ENCODE data around the gene HTT. TPM values are rescaled to one million over a fixed set of nuclear protein-coding genes. Genes with fewer than 3 reads are reported as not detected.

Gene HTT
- total RNA-seq, 1 donor from 2014 or later, result 48.0 TPM

DNA sequence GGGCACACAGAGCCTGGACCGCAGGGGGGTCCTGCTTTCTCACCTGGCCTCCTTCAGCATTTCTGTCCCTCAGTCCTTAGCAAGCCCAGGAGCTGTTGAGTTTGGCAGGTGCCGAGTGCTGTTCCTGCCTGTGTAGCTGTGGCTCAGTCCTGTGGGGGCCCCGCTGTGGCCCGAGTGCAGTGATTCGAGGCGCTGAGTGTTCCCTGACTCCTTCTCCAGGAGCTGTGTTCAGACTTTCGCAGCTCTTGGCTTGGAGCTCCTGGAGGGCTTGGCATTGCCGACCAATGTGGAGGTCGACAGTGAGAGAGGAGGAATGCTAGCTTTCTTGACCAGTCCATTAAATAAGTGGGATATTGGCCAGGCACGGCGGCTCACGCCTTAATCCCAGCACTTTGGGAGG, 124.4 kb downstream of the HTT start:
- Mint-ChIP-seq H3K9me3 (no peaks in the 10 kb centered on the region), H3K4me3 (no peak overlapping the region), H3K36me3 (peaks cover 9% of the 10 kb centered on the region), H3K27ac (no peak overlapping the region), H3K27me3 (no peaks in the 10 kb centered on the region), H3K4me1 (ENCODE audit: unreplicated experiment) (peaks cover under 1% of the 10 kb centered on the region)
- DNase-seq (ENCODE audit: extremely low spot score, unreplicated experiment), result no peak
- TF ChIP-seq, protein P1, sequence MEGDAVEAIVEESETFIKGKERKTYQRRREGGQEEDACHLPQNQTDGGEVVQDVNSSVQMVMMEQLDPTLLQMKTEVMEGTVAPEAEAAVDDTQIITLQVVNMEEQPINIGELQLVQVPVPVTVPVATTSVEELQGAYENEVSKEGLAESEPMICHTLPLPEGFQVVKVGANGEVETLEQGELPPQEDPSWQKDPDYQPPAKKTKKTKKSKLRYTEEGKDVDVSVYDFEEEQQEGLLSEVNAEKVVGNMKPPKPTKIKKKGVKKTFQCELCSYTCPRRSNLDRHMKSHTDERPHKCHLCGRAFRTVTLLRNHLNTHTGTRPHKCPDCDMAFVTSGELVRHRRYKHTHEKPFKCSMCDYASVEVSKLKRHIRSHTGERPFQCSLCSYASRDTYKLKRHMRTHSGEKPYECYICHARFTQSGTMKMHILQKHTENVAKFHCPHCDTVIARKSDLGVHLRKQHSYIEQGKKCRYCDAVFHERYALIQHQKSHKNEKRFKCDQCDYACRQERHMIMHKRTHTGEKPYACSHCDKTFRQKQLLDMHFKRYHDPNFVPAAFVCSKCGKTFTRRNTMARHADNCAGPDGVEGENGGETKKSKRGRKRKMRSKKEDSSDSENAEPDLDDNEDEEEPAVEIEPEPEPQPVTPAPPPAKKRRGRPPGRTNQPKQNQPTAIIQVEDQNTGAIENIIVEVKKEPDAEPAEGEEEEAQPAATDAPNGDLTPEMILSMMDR (conservative IDR thresholded peaks at IDR 0.05), result no peak

DNA sequence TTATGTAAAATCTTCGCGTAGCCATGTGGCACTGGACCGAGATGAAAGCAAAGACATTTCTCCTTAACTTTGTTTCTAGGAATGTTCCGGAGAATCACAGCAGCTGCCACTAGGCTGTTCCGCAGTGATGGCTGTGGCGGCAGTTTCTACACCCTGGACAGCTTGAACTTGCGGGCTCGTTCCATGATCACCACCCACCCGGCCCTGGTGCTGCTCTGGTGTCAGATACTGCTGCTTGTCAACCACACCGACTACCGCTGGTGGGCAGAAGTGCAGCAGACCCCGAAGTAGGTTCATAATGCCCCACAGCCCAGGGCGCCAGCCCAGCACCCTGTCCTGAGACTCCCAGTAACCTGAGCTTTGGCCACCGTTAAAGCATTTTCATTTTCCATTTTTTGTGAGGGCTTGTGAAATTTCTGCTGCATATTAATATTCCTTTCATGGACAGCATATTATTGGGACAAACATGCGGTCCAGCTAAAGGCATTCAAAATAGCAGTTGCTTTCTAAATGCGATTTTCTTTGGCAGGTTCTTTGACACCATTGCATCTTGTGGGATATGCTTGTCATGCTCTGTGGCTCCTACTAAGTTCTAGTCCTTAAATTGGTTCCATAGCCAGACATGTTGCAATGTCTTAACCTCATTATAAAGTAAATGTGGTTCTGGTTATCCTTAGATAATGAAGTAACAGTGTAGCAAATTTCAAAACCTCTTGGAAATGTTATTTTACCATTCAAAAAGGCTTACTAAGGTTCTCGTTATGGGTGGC, 125.4 kb downstream of the HTT start:
- Mint-ChIP-seq H3K36me3 (peaks cover 9% of the 10 kb centered on the region), H3K4me1 (ENCODE audit: unreplicated experiment) (no peaks in the 10 kb centered on the region), H3K27ac (no peak overlapping the region), H3K4me3 (no peak overlapping the region), H3K9me3 (no peaks in the 10 kb centered on the region), H3K27me3 (no peaks in the 10 kb centered on the region)
- TF ChIP-seq, protein P1 (conservative IDR thresholded peaks at IDR 0.05), result no peak
- no peak for DNase-seq (ENCODE audit: extremely low spot score, unreplicated experiment)

DNA sequence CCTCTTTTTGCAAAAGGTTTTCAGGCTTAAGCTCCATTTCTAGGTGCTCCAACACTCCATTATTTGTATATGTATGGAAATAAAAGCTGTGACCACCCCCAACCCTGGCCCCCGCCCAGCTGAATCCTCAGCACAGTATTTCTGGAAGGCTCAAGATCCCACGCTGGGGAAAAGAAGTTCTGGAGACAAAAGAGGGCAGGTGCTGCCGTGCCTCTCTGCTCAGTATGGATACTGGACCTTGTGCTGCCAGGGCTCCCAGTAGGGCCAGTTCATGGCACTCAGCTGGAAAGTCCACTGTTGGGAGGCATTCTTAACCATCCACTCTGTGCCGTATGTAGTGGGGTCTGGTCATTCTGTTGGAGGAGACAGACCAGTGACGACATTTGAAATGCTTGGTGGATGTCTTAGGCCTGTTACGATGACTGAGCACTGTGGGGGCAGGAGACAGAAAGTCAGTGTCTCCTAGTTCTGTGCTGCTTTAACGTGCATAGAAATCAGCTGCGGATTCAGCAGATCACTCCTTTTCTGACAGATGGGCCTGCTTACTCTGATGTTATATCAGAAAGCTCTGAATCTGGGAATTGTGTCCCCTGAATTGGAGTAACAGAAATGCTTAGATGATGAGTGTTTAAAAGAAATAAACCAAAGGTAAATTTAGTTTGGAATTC, 126.1 kb downstream of the HTT start:
- Mint-ChIP-seq H3K4me3 (no peak overlapping the region), H3K36me3 (peaks cover 9% of the 10 kb centered on the region), H3K27me3 (no peaks in the 10 kb centered on the region), H3K9me3 (no peaks in the 10 kb centered on the region), H3K27ac (no peak overlapping the region), H3K4me1 (ENCODE audit: unreplicated experiment) (no peaks in the 10 kb centered on the region)
- no peak for DNase-seq (ENCODE audit: extremely low spot score, unreplicated experiment)
- TF ChIP-seq, protein P1 (conservative IDR thresholded peaks at IDR 0.05), result no peak

DNA sequence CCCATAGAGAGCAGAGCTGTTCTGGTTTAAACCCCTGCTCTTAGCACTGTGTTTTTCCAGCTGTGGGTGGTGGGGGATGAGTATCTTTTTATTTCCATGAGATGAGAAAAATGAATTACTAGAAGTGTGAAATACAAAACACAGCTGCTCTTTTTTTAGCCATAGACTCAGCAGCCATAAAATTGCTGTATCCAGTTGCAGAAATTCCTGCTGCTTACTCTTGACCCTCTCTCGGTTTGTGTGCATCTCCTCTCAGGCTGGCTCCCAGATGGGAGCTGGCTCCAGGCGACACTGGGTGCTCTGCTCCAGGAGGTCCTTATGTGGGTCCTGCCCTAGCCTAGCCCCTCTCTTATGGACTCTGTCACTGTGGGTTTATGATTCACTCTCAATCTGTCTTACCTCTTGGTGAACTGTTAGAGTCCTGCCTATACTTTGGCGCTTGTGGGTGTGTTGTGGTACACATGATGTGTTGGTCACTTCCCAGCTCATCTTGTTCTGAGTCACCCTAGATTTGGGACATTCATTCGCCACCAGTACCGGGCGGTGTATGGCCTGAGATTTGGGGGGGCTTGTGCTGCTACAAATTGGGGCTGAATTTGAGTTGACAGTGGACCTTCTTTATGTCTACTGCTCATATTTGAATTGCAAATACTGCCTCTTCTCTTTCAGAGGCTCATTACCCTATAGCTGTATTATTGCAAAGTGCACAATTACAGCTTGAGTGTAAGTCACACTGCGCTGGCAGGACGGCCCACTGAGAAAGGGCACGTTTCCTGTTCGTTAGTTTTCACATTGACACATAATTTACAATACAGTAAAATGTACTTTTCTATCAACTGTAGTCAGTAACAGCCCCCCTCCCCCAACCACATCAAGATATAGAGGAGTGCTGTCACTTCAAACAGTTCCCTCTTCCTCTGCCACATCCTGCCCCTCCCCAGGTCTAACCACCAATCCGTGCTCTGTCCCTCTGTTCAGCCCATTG, 127.5 kb downstream of the HTT start:
- Mint-ChIP-seq H3K27me3 (no peaks in the 10 kb centered on the region), H3K4me1 (ENCODE audit: unreplicated experiment) (peaks cover 3% of the 10 kb centered on the region), H3K27ac (peak overlapping the region; percentile 48), H3K9me3 (no peaks in the 10 kb centered on the region), H3K4me3 (no peak overlapping the region), H3K36me3 (peaks cover 8% of the 10 kb centered on the region)
- no peak for DNase-seq (ENCODE audit: extremely low spot score, unreplicated experiment)
- TF ChIP-seq, protein P1 (conservative IDR thresholded peaks at IDR 0.05), result no peak

Data from type B pancreatic cell (in vitro differentiated cells).